Activated CD8-positive, alpha-beta memory T cell treated with anti-CD3 and anti-CD28 coated beads, Interleukin-2, amount 10 ng/mL, durations not matched to agents 7 days and 5 days (primary cell): ENCODE results near the gene CEACAM20. TPM values are rescaled to one million over a fixed set of nuclear protein-coding genes. Genes with fewer than 3 reads are reported as not detected.
"Not testable (repeated sequence)": the region's sequence is repeated elsewhere in the genome, so short reads cannot be mapped to it uniquely, and the experiment has no call there.

Experiments used
- ATAC-seq: fragments of 150-1000 bp; cut with Tn5 transposase; one replicate; pipeline ENCODE4 v1.10.0; 2021; ENCODE audit warnings: moderate library complexity
- CTCF ChIA-PET: fragments of 350-600 bp; sonication (Branson Sonifier 250); formaldehyde crosslinking; loops from one replicate; lab custom pipeline; 2021; ENCODE audit warnings: antibody characterized with exemption; lab: Charles Lee
- DNase-seq: peaks from one replicate; pipeline ENCODE4 v3.0.0-alpha.2; 2020
- H3K27ac Mint-ChIP-seq: one replicate; pipeline ENCODE4 v1.8.0; 2021; ENCODE audit warnings: mild to moderate bottlenecking, mixed read lengths
- H3K27me3 Mint-ChIP-seq: one replicate; pipeline ENCODE4 v1.8.0; 2021; ENCODE audit warnings: mixed read lengths
- H3K36me3 Mint-ChIP-seq: one replicate; pipeline ENCODE4 v1.8.0; 2021; ENCODE audit warnings: mild to moderate bottlenecking, mixed read lengths
- H3K4me1 Mint-ChIP-seq: one replicate; pipeline ENCODE4 v1.8.0; 2021; ENCODE audit warnings: mixed read lengths
- H3K4me3 Mint-ChIP-seq: one replicate; pipeline ENCODE4 v1.8.0; 2021; ENCODE audit warnings: mild to moderate bottlenecking, moderate library complexity, mixed read lengths
- H3K9me3 Mint-ChIP-seq: one replicate; pipeline ENCODE4 v1.8.0; 2022; ENCODE audit warnings: low read depth, mixed read lengths
- total RNA-seq, 2 experiments: library from RNA; stranded (reverse); gene quantifications; one replicate each; pipeline ENCODE4 v1.2.3, GENCODE V29; 2021

CEACAM20 gene
- total RNA-seq, 2 experiments from 2014 or later = not detected

DNA sequence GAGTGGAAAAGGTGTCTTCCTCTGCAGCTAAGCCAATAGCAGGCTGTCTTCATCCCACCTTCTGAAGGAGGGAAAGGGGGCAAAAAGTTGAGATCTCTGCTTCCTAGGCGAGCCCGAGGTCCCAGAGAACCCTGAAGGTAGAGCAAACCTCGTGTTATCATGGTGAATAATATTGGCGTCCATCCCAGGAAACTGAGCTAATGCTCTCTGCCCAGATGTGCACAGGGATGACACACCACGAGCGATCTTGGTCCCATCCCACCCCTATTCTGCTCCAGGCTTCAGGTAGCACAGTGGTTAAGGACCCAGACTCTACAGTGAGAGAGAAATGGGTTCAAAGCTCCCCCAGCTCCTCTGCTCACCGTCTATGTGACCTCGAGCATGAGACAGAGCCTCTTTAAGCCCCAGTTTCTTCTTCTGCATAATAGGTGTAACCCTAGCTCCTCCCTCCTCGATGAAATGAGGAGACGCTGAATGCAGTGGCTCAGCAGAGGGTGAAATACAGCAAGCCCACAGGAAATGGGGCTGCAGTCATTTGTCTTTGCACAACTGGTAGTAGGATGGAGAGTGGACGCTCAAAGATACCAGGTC lies 9.9 kb upstream of the CEACAM20 start:
- Mint-ChIP-seq H3K27ac (no peak overlapping the region), H3K4me3 (no peak overlapping the region), H3K27me3 (no peaks in the 10 kb centered on the region), H3K36me3 (no peaks in the 10 kb centered on the region), H3K4me1 (no peaks in the 10 kb centered on the region), H3K9me3 (peaks cover 20% of the 10 kb centered on the region)
- DNase-seq = no peak
- CTCF ChIA-PET = no interaction called here
- ATAC-seq = no peak

DNA sequence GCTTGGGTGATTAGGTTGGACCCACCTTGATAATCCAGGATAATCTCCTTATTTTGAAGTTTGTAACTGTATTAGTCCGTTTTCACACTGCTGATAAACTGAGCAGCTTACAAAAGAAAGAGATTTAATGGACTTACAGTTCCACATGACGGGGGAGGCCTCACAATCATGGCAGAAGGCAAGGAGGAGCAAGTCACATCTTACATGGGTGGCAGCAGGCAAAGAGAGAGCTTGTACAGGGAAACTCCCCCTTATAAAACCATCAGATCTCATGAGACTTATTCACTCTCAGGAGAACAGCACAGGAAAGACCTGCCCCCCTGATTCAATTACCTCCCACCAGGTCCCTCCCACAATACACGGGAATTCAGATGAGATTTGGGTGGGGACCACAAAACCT lies 5.9 kb upstream of the CEACAM20 start:
- DNase-seq, H3K36me3 Mint-ChIP-seq, H3K4me1 Mint-ChIP-seq, H3K4me3 Mint-ChIP-seq, H3K27me3 Mint-ChIP-seq, ATAC-seq, H3K27ac Mint-ChIP-seq, CTCF ChIA-PET: not testable (repeated sequence)
- H3K9me3 Mint-ChIP-seq = peaks cover 19% of the 10 kb centered on the region

DNA sequence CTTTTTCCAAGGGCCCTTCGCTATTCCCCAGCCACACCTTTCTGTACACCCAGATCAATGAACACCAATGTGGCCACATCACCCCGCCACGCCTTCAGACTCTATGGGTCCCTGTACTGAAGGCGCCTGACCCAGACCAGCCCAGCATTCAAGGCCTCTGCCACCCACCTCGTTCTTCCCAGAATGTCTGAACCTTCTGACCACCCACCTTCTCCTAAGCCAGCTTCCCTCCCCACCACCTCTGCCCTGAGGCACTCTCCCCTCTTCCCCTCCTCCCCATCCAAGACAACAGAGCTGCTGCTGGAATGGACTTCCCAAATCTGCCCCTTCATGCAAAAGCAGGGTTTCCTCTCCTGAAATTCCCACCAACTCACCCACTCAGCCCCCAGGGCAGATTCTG lies 3.3 kb upstream of the CEACAM20 start:
- Mint-ChIP-seq H3K4me3 (no peak overlapping the region), H3K27me3 (no peaks in the 10 kb centered on the region), H3K36me3 (no peaks in the 10 kb centered on the region), H3K4me1 (no peaks in the 10 kb centered on the region), H3K27ac (no peak overlapping the region), H3K9me3 (peaks cover 18% of the 10 kb centered on the region)
- CTCF ChIA-PET = no interaction called here
- DNase-seq (no peak), ATAC-seq (no peak)

DNA sequence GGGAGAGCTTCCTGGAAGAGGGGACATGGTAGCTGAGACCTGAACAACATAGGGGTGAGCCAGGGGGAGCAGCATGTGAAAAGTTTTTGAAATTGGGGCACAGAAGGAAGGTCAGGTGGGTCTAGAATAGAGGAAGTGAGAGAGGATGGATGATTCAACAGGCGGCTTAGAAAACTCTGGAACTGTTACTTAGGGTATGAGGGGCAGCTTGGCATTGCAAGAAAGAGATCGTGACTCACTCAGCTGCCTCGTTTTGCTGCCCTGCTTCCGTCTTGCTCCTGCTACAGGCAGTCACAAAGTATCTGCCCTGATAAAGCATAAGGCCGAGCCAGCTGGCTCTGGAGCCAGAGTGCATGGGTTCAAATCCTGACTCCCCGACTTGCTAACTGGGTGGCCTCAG lies 1.3 kb upstream of the CEACAM20 start:
- Mint-ChIP-seq H3K27me3 (no peaks in the 10 kb centered on the region), H3K9me3 (peaks cover 14% of the 10 kb centered on the region), H3K27ac (no peak overlapping the region), H3K36me3 (no peaks in the 10 kb centered on the region), H3K4me3 (no peak overlapping the region), H3K4me1 (no peaks in the 10 kb centered on the region)
- no peak for DNase-seq
- CTCF ChIA-PET = no interaction called here
- no peak for ATAC-seq

DNA sequence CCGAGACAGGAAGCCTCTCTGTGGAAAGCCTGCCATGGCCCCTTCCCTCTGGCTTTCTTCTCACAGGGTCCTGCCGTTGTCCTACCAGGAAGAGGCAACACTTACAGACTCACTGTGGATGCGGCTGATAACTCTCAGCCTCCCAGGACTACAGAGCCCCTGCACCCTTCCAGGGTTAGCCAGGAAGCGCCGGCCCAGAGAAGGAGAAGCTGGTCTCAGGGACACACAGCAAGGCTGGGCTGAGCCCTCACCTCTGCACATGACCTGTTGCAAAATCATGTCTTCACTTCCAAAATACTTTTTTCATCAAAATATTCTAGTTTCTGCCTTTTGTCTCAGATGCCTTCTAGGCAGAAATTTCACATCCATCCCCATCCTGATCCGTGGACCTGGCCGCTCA lies 1.9 kb downstream of the CEACAM20 start:
- H3K27me3 Mint-ChIP-seq = no peaks in the 10 kb centered on the region
- CTCF ChIA-PET = no interaction called here

DNA sequence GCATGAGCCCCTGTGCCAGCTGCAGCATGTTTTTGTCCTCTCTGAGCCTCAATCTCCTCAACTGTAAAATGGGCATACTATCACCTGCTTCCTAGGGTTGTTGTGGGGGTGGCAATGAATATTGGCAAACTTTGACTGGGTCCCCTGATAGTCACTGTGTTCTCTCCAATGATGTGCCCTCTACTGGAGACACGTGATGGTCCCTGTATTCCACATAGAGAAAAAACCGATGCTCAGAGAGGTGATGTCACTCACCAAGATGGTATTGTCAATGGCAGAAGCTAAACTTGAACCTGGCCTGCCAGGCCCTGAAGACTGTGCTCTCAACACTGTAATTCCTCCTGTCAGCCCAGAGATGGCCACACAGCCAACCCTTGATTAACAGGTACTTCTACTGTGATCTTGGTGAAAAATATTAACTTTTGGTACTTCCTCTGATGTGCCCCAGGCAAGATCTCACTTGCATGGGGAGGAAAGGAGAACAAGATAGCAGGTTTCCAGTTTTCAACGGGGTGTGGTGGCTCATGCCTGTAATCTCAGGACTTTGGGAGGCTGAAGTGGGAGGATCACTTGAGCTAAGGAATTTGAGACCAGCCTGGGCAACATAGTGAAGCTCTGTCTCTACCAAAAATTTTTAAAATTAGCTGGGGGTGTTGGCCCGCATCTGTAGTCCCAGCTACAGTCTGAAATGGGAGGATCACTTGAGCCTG lies 3.6 kb downstream of the CEACAM20 start:
- DNase-seq = no peak
- H3K4me1 Mint-ChIP-seq = no peaks in the 10 kb centered on the region
- no peak overlapping the region for H3K27ac Mint-ChIP-seq

More for the DNA sequence above, 1.9 kb downstream of the CEACAM20 start:
- no peaks in the 10 kb centered on the region for H3K36me3 Mint-ChIP-seq
- no peak for DNase-seq
- no peak overlapping the region for H3K27ac Mint-ChIP-seq
- H3K4me3 Mint-ChIP-seq = no peak overlapping the region
- H3K9me3 Mint-ChIP-seq = peaks cover 14% of the 10 kb centered on the region
- H3K4me1 Mint-ChIP-seq = no peaks in the 10 kb centered on the region
- ATAC-seq = no peak

DNA sequence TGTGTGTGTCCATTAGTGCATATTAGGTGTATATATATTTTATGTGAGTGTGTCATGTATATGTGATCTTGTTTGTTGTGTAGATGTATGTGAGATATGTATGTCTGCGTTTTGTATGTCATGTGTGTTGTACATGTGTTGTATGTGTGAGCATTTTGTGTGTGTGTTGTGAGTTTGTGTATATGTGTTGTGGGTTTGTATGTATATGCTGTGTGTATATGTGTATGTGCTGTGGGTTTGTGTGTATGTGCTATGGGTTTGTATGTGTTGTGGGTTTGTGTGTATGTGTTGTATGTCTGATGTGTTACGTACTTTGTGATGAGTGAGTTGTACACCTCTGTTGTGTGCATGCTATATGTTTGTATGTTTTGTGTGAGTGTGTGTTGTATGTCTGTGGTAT lies 8.1 kb downstream of the CEACAM20 start:
- Mint-ChIP-seq H3K27me3 (no peaks in the 10 kb centered on the region), H3K4me1 (no peaks in the 10 kb centered on the region), H3K4me3 (no peak overlapping the region), H3K9me3 (peaks cover 8% of the 10 kb centered on the region), H3K27ac (no peak overlapping the region), H3K36me3 (no peaks in the 10 kb centered on the region)
- ATAC-seq (no peak), DNase-seq (no peak)
- CTCF ChIA-PET = no interaction called here

More for the DNA sequence above, 3.6 kb downstream of the CEACAM20 start:
- Mint-ChIP-seq H3K9me3 (peaks cover 14% of the 10 kb centered on the region), H3K4me3 (no peak overlapping the region), H3K36me3 (no peaks in the 10 kb centered on the region), H3K27me3 (no peaks in the 10 kb centered on the region)
- CTCF ChIA-PET = no interaction called here
- ATAC-seq = no peak

DNA sequence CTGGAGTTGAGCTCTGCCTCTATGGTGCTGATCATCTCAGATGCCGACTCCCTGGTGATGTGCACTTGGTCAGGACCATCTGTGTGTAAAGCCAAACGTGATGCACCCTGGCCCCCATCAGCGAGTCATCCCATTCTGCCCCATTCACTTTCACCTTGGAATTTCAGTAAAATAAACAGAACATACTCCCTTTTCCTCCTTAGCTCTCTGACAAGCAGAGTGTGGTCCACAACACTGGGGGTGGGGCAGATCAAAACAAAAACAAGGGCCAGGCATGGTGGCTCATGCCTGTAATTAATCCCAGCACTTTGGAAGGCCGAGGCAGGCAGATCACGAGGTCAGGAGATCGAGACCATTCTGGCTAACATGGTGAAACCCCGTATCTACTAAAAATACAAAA lies 12.3 kb downstream of the CEACAM20 start:
- peaks cover 3% of the 10 kb centered on the region for H3K9me3 Mint-ChIP-seq
- H3K4me1 Mint-ChIP-seq = no peaks in the 10 kb centered on the region
- H3K4me3 Mint-ChIP-seq = no peak overlapping the region
- H3K27ac Mint-ChIP-seq = no peak overlapping the region
- no peaks in the 10 kb centered on the region for H3K27me3 Mint-ChIP-seq
- DNase-seq = no peak
- ATAC-seq = no peak
- H3K36me3 Mint-ChIP-seq = no peaks in the 10 kb centered on the region
- CTCF ChIA-PET = no interaction called here

DNA sequence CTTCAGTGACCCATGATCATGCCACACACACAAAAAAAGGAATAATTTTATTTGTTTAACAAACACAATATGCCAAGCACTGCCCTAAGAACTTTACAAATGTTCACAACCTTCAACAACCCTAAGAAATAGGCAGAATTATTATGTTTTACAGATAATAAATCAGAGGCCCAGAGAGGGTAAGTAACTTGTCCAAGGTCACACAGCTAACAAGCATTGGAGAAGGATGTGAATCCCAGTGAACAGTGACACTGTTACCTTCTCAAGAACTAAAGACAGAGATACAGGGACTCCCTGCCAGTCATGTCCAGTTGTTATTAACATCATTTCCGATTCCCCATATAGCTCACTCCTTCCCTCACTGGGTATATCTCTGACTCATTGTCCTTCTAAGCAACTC lies 13.6 kb downstream of the CEACAM20 start:
- Mint-ChIP-seq H3K36me3 (no peaks in the 10 kb centered on the region), H3K4me1 (no peaks in the 10 kb centered on the region), H3K9me3 (peaks cover 3% of the 10 kb centered on the region), H3K27me3 (no peaks in the 10 kb centered on the region), H3K4me3 (no peak overlapping the region), H3K27ac (no peak overlapping the region)
- ATAC-seq = no peak
- CTCF ChIA-PET = no interaction called here
- DNase-seq = no peak

DNA sequence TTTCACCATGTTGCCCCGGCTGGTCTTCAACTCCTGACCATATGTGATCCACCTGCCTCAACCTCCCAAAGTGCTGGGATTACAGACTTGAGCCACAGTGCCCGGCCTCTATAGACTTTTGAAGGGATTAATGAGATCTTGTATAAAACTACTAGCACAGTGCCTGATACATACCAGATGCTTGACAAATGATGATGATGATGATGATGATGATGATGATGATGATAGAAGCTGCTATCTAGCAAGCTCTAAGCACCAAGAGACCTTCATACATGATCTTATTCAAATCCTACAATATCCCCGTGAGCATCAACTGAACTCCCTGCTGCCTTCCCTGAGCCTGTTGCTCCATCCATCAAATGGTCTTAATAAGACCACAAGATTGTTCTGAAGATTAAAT lies 14.4 kb downstream of the CEACAM20 start:
- H3K4me3 Mint-ChIP-seq = no peak overlapping the region
- no peaks in the 10 kb centered on the region for H3K27me3 Mint-ChIP-seq
- no peaks in the 10 kb centered on the region for H3K36me3 Mint-ChIP-seq
- no peak overlapping the region for H3K27ac Mint-ChIP-seq
- H3K4me1 Mint-ChIP-seq = no peaks in the 10 kb centered on the region
- CTCF ChIA-PET = no interaction called here
- H3K9me3 Mint-ChIP-seq = peaks cover 6% of the 10 kb centered on the region
- ATAC-seq (no peak), DNase-seq (no peak)

DNA sequence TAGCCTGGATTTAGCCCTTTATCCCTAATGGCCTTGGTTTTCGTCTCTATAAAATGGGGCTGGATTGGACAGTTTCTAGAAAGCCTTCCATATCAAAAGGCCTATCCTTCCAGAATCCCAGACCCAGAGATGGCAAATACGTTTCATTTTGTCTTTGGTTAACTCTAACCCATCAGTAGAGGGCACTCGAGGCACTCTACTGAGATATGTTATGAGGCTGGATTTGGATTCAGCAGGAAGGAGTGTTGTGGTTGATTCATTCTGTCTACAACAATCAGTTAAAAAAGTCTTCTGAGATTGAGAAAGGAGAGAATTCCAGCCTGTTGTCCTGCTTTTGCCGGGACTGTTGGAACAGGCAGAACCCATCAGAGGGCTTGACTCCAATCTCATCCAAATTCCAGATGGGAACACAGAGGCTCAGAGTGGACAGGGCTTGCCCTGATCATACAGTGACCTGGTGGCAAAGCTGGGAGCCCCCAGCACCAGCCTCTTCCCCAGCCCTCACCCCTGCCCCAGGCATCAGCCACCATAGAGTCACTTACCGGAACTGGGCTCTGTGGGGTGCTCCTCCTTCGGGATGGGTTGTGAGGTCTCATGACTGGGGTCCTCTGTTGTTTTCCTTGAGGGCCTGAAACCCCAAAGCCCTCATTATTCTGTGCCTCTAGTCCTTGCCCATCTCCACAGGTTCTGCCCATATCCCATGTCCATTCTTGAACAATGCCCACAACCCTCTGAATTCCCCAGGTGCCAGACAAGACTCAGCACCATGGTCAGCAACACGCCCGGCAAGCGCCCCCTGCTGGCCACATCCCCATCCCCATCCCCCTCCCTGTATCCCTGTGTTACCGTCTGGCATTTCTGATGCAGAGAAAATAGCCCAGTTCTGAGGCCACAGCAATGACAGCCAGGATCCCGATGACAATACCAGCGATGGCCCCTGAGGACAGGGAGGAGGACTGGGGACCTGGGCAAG lies 16.9 kb downstream of the CEACAM20 start:
- Mint-ChIP-seq H3K9me3 (peaks cover 13% of the 10 kb centered on the region), H3K4me3 (no peak overlapping the region), H3K27me3 (peaks cover 3% of the 10 kb centered on the region), H3K4me1 (no peaks in the 10 kb centered on the region), H3K27ac (no peak overlapping the region), H3K36me3 (peaks cover 4% of the 10 kb centered on the region)
- DNase-seq (no peak), ATAC-seq (no peak)
- CTCF ChIA-PET = no interaction called here

DNA sequence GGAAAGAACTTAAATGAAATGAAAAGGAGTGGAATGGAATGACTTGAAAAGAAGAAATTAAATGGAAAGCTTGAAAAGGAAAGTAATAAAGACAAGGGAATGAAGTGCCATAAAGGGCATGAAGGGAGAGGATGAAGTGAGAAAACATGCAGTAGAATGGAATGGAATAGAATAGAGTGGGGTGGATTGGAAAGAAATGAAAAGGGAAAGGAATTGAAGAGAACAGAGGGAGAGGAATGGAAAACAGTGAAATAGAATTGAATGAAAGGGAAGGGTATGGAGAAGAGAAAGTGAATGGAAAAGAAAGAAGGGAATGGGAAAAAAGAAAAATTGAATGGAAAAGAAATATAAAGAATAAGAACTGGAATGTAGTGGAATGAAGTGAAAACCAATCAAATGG lies 20.0 kb downstream of the CEACAM20 start:
- CTCF ChIA-PET = no interaction called here
- Mint-ChIP-seq H3K27me3 (peaks cover 3% of the 10 kb centered on the region), H3K4me3 (no peak overlapping the region), H3K36me3 (peaks cover 4% of the 10 kb centered on the region), H3K9me3 (peaks cover 15% of the 10 kb centered on the region), H3K4me1 (no peaks in the 10 kb centered on the region), H3K27ac (no peak overlapping the region)
- DNase-seq = no peak
- ATAC-seq = no peak
